Activated T-helper 2 cell treated with anti-CD3 and anti-CD28 coated beads, Interferon-gamma antibody, Interleukin-2, Interleukin-4, amounts not matched to agents 10 μg/mL and 5 μg/mL and 100 μg/mL, durations not matched to agents 14 hours and 24 hours and 36 hours (primary cell): ENCODE results near the gene GCNT2. TPM values are rescaled to one million over a fixed set of nuclear protein-coding genes. Genes with fewer than 3 reads are reported as not detected.
"Not testable (repeated sequence)": the region's sequence is repeated elsewhere in the genome, so short reads cannot be mapped to it uniquely, and the experiment has no call there.

Experiments used
- DNase-seq: peaks from one replicate; pipeline ENCODE4 v3.0.0; 2021; ENCODE audit warnings: low spot score
- H3K27ac Mint-ChIP-seq: one replicate; pipeline ENCODE4 v1.8.0; 2021; ENCODE audit warnings: mixed read lengths
- H3K27me3 Mint-ChIP-seq: one replicate; pipeline ENCODE4 v1.8.0; 2021; ENCODE audit warnings: low read depth, mixed read lengths
- H3K36me3 Mint-ChIP-seq: one replicate; pipeline ENCODE4 v1.8.0; 2021; ENCODE audit warnings: low read depth, mixed read lengths
- H3K4me1 Mint-ChIP-seq: one replicate; pipeline ENCODE4 v1.8.0; 2021; ENCODE audit warnings: low read depth, mixed read lengths
- H3K4me3 Mint-ChIP-seq: one replicate; pipeline ENCODE4 v1.8.0; 2021; ENCODE audit warnings: low read depth, mild to moderate bottlenecking, moderate library complexity, mixed read lengths
- H3K9me3 Mint-ChIP-seq: one replicate; pipeline ENCODE4 v1.8.0; 2021; ENCODE audit warnings: mixed read lengths
- intact Hi-C: fragments of 100-400 bp; cut with micrococcal nuclease; formaldehyde crosslinking; loops from one replicate; pipeline ENCODE4 v1.15.1; 2023
- total RNA-seq: library from RNA; stranded (reverse); gene quantifications from 2 replicates; pipeline ENCODE4 v1.2.3, GENCODE V29; 2022

Gene GCNT2
- total RNA-seq, 1 donor from 2014 or later, result 2.8 TPM

DNA sequence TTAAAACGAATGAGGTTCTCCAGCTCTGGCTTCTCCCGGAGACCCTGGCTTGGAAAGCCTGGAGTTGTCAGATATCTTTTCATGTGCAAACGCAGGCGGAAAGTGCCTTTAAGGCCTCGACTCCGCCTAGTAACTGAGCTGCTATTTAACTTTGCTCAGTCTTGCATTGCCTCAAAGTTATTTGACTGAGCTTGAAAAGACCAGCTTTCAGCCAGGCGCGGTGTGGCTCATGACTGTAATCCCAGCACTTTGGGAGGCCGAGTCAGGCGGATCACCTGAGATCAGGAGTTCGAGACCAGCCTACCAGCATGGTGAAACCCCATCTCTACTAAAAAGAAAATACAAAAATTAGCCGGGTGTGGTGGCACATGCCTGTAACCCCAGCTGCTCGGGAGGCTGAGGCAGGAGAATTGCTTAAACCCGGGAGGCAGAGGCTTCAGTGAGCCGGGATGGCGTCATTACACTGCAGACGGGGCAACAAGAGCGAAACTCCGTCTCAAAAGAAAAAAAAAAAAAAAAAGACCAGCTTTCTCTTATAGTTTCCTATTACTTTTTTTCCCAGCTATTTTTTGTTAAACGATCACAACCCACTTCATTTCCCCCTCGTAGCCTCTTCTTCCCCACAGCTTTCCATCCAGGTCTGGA is 1.9 kb downstream of the GCNT2 start:
- H3K4me1 Mint-ChIP-seq, result peaks cover 25% of the 10 kb centered on the region
- H3K4me3 Mint-ChIP-seq, result no peak overlapping the region
- H3K36me3 Mint-ChIP-seq, result no peaks in the 10 kb centered on the region
- H3K27me3 Mint-ChIP-seq, result no peaks in the 10 kb centered on the region
- intact Hi-C loops, result no loop called here
- H3K27ac Mint-ChIP-seq, result no peak overlapping the region
- H3K9me3 Mint-ChIP-seq, result no peaks in the 10 kb centered on the region
- DNase-seq, result no peak

DNA sequence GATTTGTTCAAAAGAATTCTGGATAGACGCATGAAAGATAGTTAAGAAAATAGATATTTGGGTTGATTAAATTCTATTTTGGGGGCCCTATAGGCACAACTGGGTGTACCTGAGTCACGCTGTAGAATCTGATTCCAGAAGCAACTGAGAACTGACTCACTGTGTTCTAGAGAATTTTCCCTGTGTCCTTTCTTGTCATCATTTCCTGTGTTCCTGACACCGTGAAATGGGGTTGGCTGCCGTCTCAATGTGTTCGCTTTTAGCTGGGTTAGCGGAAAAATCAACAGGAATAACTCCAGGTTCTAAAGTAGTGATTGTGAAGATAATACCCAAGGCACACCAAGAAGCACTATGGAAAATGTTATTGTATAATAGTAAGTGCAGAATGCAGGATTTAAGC is 5.0 kb downstream of the GCNT2 start:
- no peak for DNase-seq
- Mint-ChIP-seq H3K27me3 (no peaks in the 10 kb centered on the region), H3K9me3 (no peaks in the 10 kb centered on the region), H3K4me3 (no peak overlapping the region), H3K36me3 (no peaks in the 10 kb centered on the region), H3K4me1 (peaks cover 39% of the 10 kb centered on the region), H3K27ac (no peak overlapping the region)
- intact Hi-C loops, result loop anchor here (5.0 kb wide), 1 partner anchor 311 kb away; the partner anchor contains the start of gene MAK

DNA sequence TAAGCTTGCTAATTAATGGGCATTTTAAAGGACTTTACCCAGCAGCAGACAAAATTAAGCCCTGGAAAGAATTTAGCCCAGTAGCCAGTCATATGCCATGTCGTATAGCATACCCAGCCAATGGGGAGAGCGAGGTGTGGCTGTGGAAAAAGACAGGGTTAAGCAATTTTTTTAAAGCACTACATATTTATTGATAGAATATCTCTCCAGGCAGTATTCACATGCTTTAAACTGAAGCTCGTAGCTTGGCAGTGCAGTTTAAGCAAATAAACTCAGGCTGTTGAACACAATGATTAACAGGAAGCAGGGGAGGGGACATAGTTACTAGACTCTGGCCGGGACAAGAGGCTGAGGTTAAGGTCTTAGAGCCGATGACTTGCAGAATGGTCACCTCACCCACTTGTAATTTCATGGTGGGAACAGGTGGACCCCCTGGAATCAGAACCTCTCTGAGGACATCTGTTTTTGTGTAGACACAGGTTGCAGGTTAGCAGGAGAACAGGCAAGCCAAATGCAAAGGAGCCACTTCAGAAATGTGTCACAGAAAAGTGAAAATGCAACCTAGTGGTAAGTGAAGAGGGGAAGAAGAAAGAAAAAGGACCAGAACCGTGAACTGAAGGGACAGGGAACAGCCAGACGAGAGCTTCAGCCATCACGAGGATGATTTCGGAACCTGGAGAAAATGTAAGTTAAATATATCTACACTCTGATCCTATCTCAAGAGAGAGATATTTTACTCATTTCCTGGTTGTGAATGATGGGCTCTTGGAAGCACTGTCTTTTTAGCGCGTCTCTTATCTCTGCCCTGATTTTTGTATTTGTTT is 7.2 kb downstream of the GCNT2 start:
- peak; percentile 22 for DNase-seq
- intact Hi-C loops, result loop anchor here (1.0 to 5.0 kb wide), 2 partner anchors 166 to 309 kb away; partner anchors contain the start of genes C6orf52, MAK and PAK1IP1
- peak overlapping the region; percentile 88 for H3K27ac Mint-ChIP-seq
- peak overlapping the region; percentile 78 for H3K4me3 Mint-ChIP-seq
- no peaks in the 10 kb centered on the region for H3K36me3 Mint-ChIP-seq
- peaks cover 45% of the 10 kb centered on the region for H3K4me1 Mint-ChIP-seq
- no peaks in the 10 kb centered on the region for H3K9me3 Mint-ChIP-seq
- no peaks in the 10 kb centered on the region for H3K27me3 Mint-ChIP-seq

DNA sequence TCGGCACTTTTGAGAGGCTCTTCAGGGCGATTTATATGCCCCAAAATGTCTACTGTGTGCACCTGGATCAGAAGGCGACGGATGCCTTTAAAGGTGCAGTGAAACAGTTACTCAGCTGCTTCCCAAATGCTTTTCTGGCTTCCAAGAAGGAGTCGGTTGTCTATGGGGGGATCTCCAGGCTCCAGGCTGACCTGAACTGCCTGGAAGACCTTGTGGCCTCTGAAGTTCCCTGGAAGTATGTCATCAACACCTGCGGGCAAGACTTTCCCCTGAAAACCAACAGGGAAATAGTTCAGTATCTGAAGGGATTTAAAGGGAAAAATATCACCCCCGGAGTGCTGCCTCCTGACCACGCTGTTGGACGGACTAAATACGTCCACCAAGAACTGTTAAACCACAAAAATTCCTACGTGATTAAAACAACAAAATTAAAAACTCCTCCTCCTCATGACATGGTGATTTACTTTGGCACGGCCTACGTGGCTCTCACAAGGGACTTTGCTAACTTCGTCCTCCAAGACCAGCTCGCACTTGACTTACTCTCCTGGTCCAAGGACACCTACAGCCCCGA is 8.2 kb downstream of the GCNT2 start:
- intact Hi-C loops, result loop anchor here (5.0 kb wide), 1 partner anchor 308 kb away; the partner anchor contains the start of gene MAK
- no peak for DNase-seq
- H3K4me1 Mint-ChIP-seq, result peaks cover 47% of the 10 kb centered on the region

DNA sequence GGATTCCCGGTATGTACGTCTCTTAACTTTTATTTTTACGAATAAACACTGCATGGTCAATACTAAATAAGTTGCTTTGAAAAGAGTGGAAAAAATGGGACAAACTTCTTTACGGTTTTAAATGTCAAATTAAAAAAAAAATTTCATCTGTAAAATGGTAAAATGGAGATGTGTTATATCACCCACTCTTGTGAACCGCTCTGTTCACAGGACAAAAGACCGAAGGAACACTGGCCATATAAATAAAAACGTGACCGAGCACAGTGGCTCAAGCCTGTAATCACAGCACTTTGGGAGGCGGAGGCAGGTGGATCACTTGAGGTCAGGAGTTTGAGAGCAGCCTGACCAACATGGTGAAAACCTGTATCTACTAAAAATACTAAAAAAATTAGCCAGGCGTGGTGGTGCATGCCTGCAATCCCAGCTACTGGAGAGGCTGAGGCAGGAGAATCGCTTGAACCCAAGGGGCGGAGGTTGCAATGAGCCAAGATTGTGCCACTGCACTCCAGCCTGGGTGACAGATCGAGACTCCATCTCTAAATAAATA is 8.8 kb downstream of the GCNT2 start:
- Mint-ChIP-seq H3K27ac (peak overlapping the region; percentile 88), H3K4me3 (peak overlapping the region; percentile 78), H3K4me1 (peaks cover 42% of the 10 kb centered on the region)
- not testable (repeated sequence) for H3K27me3 Mint-ChIP-seq, H3K9me3 Mint-ChIP-seq, DNase-seq, H3K36me3 Mint-ChIP-seq
- intact Hi-C loops, result loop anchor here (5.0 kb wide), 1 partner anchor 307 kb away; the partner anchor contains the start of gene MAK

More for the DNA sequence above, 8.2 kb downstream of the GCNT2 start:
- H3K9me3 Mint-ChIP-seq, result no peaks in the 10 kb centered on the region
- H3K27me3 Mint-ChIP-seq, result no peaks in the 10 kb centered on the region
- H3K27ac Mint-ChIP-seq, result peak overlapping the region; percentile 88
- H3K4me3 Mint-ChIP-seq, result peak overlapping the region; percentile 78
- H3K36me3 Mint-ChIP-seq, result no peaks in the 10 kb centered on the region

DNA sequence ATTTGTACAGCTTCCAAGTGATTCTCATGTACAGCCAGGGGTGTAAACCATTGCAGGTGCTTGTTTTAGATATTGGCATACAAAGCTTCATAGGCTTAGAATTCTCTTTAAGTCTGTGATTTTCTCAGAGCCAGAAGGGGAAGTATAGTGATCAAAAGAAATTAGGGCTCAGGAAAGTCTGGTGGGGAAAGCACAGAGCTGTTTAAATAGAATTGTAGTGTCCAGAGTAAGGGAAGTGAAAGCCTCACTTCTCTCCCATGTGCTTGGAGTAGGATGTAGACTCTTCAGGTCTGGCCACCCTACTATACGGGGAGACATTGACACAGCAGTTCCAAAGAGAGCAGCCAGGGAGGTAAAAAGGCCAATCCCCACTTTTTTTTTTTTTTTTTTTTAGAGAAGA is 10.4 kb downstream of the GCNT2 start:
- H3K36me3 Mint-ChIP-seq, result no peaks in the 10 kb centered on the region
- no peaks in the 10 kb centered on the region for H3K9me3 Mint-ChIP-seq
- H3K27me3 Mint-ChIP-seq, result no peaks in the 10 kb centered on the region
- H3K27ac Mint-ChIP-seq, result no peak overlapping the region
- intact Hi-C loops, result no loop called here
- DNase-seq, result no peak
- H3K4me3 Mint-ChIP-seq, result peak overlapping the region; percentile 49
- peaks cover 35% of the 10 kb centered on the region for H3K4me1 Mint-ChIP-seq

DNA sequence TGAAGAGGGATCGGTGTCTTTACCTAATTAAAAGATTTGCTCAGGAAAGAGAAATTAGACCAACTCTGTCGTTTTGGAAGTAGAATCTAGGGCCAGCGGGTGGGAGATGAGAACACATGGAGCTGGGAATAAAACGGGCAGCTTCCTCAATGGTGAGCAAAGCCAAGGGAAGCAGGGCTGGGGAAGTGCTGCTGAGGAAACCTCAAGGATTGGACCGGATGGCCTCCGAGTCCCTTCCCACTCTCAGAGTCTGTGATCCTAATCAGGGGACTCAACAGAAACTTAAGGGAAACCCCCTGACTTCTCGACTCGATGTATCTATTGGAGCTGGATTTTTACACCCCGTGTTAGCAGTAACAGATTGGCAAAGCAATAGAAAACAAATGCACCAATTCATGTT is 10.8 kb downstream of the GCNT2 start:
- Mint-ChIP-seq H3K4me1 (peaks cover 35% of the 10 kb centered on the region), H3K27me3 (no peaks in the 10 kb centered on the region), H3K4me3 (no peak overlapping the region), H3K27ac (no peak overlapping the region), H3K9me3 (no peaks in the 10 kb centered on the region), H3K36me3 (no peaks in the 10 kb centered on the region)
- intact Hi-C loops, result no loop called here
- DNase-seq, result no peak

DNA sequence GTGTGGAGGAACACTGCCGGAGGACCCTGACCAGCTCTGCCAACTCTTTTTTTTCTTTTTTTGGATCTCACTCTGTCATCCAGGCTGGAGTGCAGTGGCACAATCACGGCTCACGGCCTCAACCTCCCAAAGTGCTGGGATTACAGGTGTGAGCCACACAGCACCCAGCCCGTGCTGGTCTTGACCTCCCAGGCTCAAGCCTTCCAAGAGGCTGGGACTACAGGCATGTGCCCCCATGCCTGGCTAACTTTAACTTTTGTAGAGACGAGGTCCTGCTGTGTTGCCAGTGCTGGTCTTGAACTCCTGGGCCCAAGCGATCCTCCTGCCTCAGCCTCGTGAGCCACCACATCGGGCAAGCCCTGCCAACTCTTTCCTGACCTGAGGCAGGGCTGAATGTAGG is 11.2 kb downstream of the GCNT2 start:
- Mint-ChIP-seq H3K36me3 (no peaks in the 10 kb centered on the region), H3K27me3 (no peaks in the 10 kb centered on the region), H3K4me1 (peaks cover 35% of the 10 kb centered on the region), H3K27ac (no peak overlapping the region), H3K4me3 (no peak overlapping the region), H3K9me3 (no peaks in the 10 kb centered on the region)
- DNase-seq, result no peak
- intact Hi-C loops, result no loop called here

DNA sequence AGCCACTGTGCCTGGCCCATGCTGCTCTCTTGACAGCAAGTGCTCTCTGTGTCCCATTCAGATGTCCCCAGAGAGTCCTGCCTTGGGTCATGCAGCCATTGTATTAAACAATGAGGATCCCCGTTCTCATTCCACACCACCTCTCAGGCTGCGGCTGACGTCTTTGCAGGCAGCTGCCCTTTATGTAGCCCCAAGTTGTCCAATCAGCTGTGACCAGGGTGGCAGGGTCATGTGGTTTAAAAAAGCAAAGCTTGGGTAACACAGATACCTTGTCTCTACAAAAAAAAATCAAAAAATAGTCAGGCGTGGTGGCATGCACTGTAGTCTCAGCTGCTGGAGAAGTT is 13.2 kb downstream of the GCNT2 start:
- Mint-ChIP-seq H3K4me1 (peaks cover 19% of the 10 kb centered on the region), H3K4me3 (no peak overlapping the region), H3K36me3 (no peaks in the 10 kb centered on the region), H3K27me3 (no peaks in the 10 kb centered on the region), H3K27ac (no peak overlapping the region), H3K9me3 (no peaks in the 10 kb centered on the region)
- intact Hi-C loops, result no loop called here
- DNase-seq, result no peak

DNA sequence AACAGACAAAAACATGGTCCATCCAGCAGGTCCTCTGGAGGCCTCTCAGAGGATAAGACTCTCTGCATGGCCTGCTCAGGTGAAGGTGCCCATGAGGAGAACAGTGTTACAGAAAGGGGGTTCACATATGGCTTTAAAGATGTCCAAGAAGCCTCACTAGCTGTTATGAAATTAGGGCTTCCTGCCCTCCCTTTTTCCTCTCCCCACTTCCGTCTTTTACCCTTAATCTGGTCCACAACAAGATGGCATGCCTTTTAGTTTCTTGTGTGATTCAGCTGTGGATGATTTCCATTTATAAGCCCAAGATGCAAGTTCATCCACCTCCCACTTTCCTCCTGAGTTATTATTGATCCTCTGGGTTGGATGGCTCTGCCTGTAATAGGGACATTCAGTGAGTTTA is 14.0 kb downstream of the GCNT2 start:
- peaks cover 14% of the 10 kb centered on the region for H3K4me1 Mint-ChIP-seq

DNA sequence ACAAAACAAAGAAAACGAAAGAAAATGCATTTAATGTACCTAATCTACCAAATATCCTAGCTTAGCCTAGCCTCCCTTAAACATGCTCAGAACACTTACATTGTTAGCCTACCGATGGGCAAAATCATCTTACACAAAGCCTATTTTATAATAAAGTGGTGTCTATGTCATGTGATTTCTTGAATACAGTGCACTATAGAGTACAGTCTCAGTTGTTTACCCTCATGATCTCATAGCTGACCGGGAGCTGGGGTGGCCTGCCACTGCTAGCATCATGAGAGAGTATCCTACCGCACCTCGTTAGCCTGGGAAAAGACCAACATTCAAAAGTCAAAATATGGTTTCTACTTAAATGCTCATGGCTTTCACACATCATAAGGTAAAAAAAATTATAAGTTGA is 16.6 kb downstream of the GCNT2 start:
- Mint-ChIP-seq H3K36me3 (no peaks in the 10 kb centered on the region), H3K27ac (no peak overlapping the region), H3K9me3 (no peaks in the 10 kb centered on the region), H3K4me1 (peaks cover 2% of the 10 kb centered on the region), H3K4me3 (no peak overlapping the region), H3K27me3 (no peaks in the 10 kb centered on the region)
- intact Hi-C loops, result no loop called here
- no peak for DNase-seq

More for the DNA sequence above, 14.0 kb downstream of the GCNT2 start:
- H3K27ac Mint-ChIP-seq, result no peak overlapping the region
- DNase-seq, result no peak
- H3K4me3 Mint-ChIP-seq, result no peak overlapping the region
- intact Hi-C loops, result no loop called here
- H3K36me3 Mint-ChIP-seq, result no peaks in the 10 kb centered on the region
- no peaks in the 10 kb centered on the region for H3K27me3 Mint-ChIP-seq
- H3K9me3 Mint-ChIP-seq, result no peaks in the 10 kb centered on the region

DNA sequence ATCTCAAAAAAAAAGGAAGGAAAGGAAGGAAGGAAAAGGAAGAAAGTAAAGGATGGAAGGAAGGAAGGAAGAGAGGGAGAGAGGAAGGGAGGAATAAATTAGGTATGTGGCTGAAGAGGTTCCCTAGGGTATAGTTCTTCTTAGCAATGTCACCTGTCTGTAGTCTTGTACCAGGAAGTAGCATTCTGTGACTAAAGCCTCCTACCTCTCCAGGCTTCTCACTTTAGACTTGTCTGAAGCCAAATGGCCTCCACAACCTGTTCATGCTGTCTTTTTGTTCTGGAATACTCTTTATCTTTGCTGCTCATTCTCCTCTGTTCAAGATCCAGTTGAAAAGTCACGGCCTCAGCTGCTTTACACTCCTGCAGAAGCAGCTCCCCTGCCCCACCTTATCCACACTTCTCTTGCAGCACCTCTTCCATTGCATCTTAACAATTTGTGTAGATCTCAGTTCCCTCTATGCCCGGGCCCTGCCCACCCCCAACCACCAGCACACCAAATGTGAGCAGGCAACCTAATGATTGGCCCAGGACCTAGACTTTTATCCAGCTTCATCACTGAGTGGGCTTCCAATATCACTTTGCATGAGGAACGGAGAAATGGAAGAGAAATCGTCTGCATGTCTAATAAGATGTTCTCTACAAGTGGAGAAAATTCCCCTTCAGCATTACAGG is 19.1 kb downstream of the GCNT2 start:
- Mint-ChIP-seq H3K4me1 (no peaks in the 10 kb centered on the region), H3K4me3 (no peak overlapping the region), H3K36me3 (no peaks in the 10 kb centered on the region), H3K27me3 (no peaks in the 10 kb centered on the region), H3K27ac (no peak overlapping the region), H3K9me3 (no peaks in the 10 kb centered on the region)
- no peak for DNase-seq
- intact Hi-C loops, result no loop called here
